ENCODE measurements around the gene GNB5. TPM values are rescaled to one million over a fixed set of nuclear protein-coding genes. Genes with fewer than 3 reads are reported as not detected.

GNB5 gene
- total RNA-seq, 2 donors from 2014 or later: 30.1 to 38.5 TPM

DNA sequence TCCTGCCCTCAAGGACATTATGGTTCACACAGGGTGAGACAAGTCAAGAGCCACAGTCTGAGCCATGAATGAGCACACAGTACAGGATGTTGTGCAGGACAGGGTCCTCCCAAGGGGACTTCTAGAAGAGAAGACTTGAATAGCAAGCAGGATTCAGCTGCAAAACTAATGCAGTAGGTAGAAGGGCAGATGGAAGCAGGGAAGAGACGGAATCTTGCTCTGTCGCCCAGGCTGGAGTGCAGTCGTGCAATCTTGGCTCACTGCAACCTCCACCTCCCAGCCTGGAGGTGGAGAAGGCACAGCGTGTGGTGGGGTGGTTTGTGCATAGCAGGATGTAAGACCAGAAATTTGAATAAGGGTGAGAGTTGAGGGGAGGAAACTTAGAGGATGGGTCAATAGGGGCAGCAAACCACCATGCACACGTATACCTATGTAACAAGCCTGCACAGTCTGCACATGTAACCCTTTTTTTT lies 86.6 kb downstream of the GNB5 start:
- Histone ChIP-seq H3K27me3 (no peaks in the 10 kb centered on the region), H3K4me1 (peaks cover 0 to 7% of the 10 kb centered on the region in 2 donors), H3K9me3 (no peaks in the 10 kb centered on the region), H3K4me3 (no peak overlapping the region), H3K27ac (no peak overlapping the region), H3K36me3 (no peaks in the 10 kb centered on the region)
- DNase-seq (ENCODE audit: low spot score): no peak
- TF ChIP-seq, protein P1, sequence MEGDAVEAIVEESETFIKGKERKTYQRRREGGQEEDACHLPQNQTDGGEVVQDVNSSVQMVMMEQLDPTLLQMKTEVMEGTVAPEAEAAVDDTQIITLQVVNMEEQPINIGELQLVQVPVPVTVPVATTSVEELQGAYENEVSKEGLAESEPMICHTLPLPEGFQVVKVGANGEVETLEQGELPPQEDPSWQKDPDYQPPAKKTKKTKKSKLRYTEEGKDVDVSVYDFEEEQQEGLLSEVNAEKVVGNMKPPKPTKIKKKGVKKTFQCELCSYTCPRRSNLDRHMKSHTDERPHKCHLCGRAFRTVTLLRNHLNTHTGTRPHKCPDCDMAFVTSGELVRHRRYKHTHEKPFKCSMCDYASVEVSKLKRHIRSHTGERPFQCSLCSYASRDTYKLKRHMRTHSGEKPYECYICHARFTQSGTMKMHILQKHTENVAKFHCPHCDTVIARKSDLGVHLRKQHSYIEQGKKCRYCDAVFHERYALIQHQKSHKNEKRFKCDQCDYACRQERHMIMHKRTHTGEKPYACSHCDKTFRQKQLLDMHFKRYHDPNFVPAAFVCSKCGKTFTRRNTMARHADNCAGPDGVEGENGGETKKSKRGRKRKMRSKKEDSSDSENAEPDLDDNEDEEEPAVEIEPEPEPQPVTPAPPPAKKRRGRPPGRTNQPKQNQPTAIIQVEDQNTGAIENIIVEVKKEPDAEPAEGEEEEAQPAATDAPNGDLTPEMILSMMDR (IDR thresholded peaks at IDR 0.05): no peak

GRCh38 chr15:52103217-52104207 lies 87.7 kb downstream of the GNB5 start:
- Histone ChIP-seq H3K27me3 (no peaks in the 10 kb centered on the region), H3K4me1 (peaks cover 0 to 7% of the 10 kb centered on the region in 2 donors), H3K4me3 (no peak overlapping the region), H3K36me3 (no peaks in the 10 kb centered on the region), H3K27ac (no peak overlapping the region), H3K9me3 (no peaks in the 10 kb centered on the region)
- TF ChIP-seq, protein P1 (IDR thresholded peaks at IDR 0.05): no peak
- DNase-seq (ENCODE audit: low spot score): peak; percentile 73

DNA sequence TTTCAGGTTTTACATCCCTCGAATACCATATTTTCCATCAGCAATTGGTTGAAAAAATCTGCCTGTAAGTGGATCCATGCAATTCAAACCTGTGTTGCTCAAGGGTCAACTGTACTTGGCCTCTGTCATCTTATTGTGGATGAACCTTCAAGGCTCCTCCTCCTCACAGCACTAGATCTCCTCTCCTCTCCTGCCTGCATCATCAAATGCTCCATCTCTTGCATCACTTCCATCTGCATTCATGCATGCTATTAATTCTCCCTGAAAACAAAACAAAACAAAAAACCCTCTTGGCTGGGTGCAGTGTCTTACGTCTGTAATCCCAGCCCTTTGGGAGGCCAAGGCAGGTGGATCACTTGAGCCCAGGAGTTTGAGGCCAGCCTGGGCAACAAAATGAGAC lies 88.7 kb downstream of the GNB5 start:
- Histone ChIP-seq H3K27me3 (no peaks in the 10 kb centered on the region), H3K27ac (no peak overlapping the region), H3K4me1 (peaks cover 0 to 7% of the 10 kb centered on the region in 2 donors), H3K4me3 (no peak overlapping the region), H3K36me3 (no peaks in the 10 kb centered on the region), H3K9me3 (no peaks in the 10 kb centered on the region)
- no peak for DNase-seq (ENCODE audit: low spot score)
- TF ChIP-seq, protein P1 (IDR thresholded peaks at IDR 0.05): no peak

- no peak for DNase-seq (ENCODE audit: low spot score)
- Histone ChIP-seq H3K27ac (no peak overlapping the region), H3K9me3 (no peaks in the 10 kb centered on the region), H3K27me3 (no peaks in the 10 kb centered on the region), H3K36me3 (no peaks in the 10 kb centered on the region), H3K4me1 (peaks cover 0 to 7% of the 10 kb centered on the region in 2 donors), H3K4me3 (no peak overlapping the region)
- TF ChIP-seq, protein P1 (IDR thresholded peaks at IDR 0.05): no peak
Observed at GRCh38 chr15:52101542-52102323, 89.5 kb downstream of the GNB5 start.

DNA sequence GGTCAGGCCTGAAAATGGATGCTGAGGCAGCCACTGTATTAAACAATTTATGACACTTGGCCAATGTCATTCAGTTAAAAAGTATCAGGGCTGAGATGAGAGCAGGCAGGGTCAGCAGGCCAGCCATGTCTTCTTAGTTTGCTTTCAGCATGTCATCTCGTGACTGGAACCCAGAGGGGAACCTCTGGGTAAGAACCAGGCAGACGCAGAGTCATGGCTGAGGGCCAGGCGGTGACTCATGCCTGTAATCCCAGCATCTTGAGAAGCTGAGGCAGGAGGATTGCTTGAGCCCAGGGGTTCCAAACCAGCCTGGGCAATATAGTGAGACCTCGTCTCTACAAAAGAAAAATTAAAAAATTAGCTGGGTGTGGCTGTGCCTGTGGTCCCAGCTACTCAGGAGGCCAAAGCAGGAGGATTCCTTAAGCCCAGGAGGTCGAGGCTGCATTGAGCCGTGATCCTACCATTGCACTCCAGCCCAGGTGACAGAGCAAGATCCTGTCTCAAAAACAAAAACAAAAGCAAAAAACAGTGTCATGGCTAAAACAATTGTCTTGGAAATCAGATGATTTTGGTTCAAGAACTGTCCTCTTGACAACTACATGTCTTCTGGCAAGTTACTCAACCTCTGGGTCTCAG lies 90.3 kb downstream of the GNB5 start:
- H3K27ac ChIP-seq: no peak overlapping the region
- TF ChIP-seq, protein P1 (IDR thresholded peaks at IDR 0.05): no peak
- no peaks in the 10 kb centered on the region for H3K27me3 ChIP-seq
- H3K9me3 ChIP-seq: no peaks in the 10 kb centered on the region
- DNase-seq (ENCODE audit: low spot score): peak; percentile 88
- no peaks in the 10 kb centered on the region for H3K36me3 ChIP-seq
- peaks cover 0 to 7% of the 10 kb centered on the region in 2 donors for H3K4me1 ChIP-seq
- H3K4me3 ChIP-seq: no peak overlapping the region
